GM23338 (cell line): ENCODE data around the gene OR5AL1. TPM values are rescaled to one million over a fixed set of nuclear protein-coding genes. Genes with fewer than 3 reads are reported as not detected.

Experiments used
- ATAC-seq: fragments of 200-7000 bp; cut with Tn5 transposase; 3 replicates; pipeline ENCODE4 v1.9.1; 2020
- DNase-seq: peaks from one replicate; pipeline ENCODE4 v3.0.0-alpha.2; 2015; ENCODE audit warnings: low spot score
- H2AFZ ChIP-seq: fragments of 200-600 bp; sonication (generic); 2 replicates; pipeline ENCODE4 v1.8.0; 2016; ENCODE audit warnings: antibody characterized with exemption, mild to moderate bottlenecking, moderate library complexity
- H3F3A ChIP-seq: fragments of 200-600 bp; sonication (generic); replicated peaks from 2 replicates; pipeline ENCODE4 v1.8.0; 2017; ENCODE audit warnings: antibody characterized with exemption, mixed run types, low read depth
- H3K27ac ChIP-seq: fragments of 200-600 bp; sonication (generic); 2 replicates; pipeline ENCODE4 v1.6.1; 2016; ENCODE audit warnings: low read depth
- H3K27me3 ChIP-seq: fragments of 200-600 bp; sonication (generic); 2 replicates; pipeline ENCODE4 v1.8.0; 2016; ENCODE audit warnings: mild to moderate bottlenecking, mixed run types, moderate library complexity; ENCODE audit not compliant: insufficient read depth
- H3K36me3 ChIP-seq: fragments of 200-600 bp; sonication (generic); 2 replicates; pipeline ENCODE4 v1.8.0; 2016; ENCODE audit warnings: mild to moderate bottlenecking; ENCODE audit not compliant: insufficient read depth
- H3K4me1 ChIP-seq: fragments of 200-600 bp; sonication (generic); 2 replicates; pipeline ENCODE4 v1.8.0; 2016; ENCODE audit warnings: mild to moderate bottlenecking, moderate library complexity; ENCODE audit not compliant: insufficient read depth
- H3K4me2 ChIP-seq: fragments of 200-600 bp; sonication (generic); 2 replicates; pipeline ENCODE4 v1.7.1; 2017; ENCODE audit warnings: mixed run types
- H3K4me3 ChIP-seq: fragments of 200-600 bp; sonication (generic); 2 replicates; pipeline ENCODE4 v1.6.1; 2016; ENCODE audit warnings: mixed run types
- H3K79me2 ChIP-seq: fragments of 200-600 bp; sonication (generic); replicated peaks from 2 replicates; pipeline ENCODE4 v1.8.0; 2017; ENCODE audit warnings: mild to moderate bottlenecking; ENCODE audit not compliant: insufficient read depth
- H3K9me2 ChIP-seq: fragments of 200-600 bp; sonication (generic); 2 replicates; pipeline ENCODE4 v1.8.0; 2017; ENCODE audit not compliant: insufficient read depth
- H4K20me1 ChIP-seq: fragments of 200-600 bp; sonication (generic); replicated peaks from 2 replicates; pipeline ENCODE4 v1.8.0; 2017; ENCODE audit warnings: mild to moderate bottlenecking; ENCODE audit not compliant: insufficient read depth
- H3K27ac Mint-ChIP-seq: 2 replicates; pipeline ENCODE4 v1.8.0; 2020; ENCODE audit warnings: inconsistent platforms, mild to moderate bottlenecking, moderate library complexity, mixed read lengths
- H3K27me3 Mint-ChIP-seq: 3 replicates; pipeline ENCODE4 v1.8.0; 2022; ENCODE audit warnings: low read depth, mild to moderate bottlenecking, moderate library complexity, mixed read lengths, inconsistent platforms; ENCODE audit not compliant: insufficient read depth, poor library complexity
- H3K36me3 Mint-ChIP-seq: 3 replicates; pipeline ENCODE4 v1.8.0; 2021; ENCODE audit warnings: low read depth, mild to moderate bottlenecking, inconsistent platforms, moderate library complexity, mixed read lengths
- H3K4me1 Mint-ChIP-seq: 3 replicates; pipeline ENCODE4 v1.8.0; 2020; ENCODE audit warnings: mild to moderate bottlenecking, inconsistent platforms, mixed read lengths
- H3K4me3 Mint-ChIP-seq: 3 replicates; pipeline ENCODE4 v1.8.0; 2021; ENCODE audit warnings: moderate library complexity, mild to moderate bottlenecking, inconsistent platforms, mixed read lengths
- H3K9me3 Mint-ChIP-seq: 3 replicates; pipeline ENCODE4 v1.8.0; 2020; ENCODE audit warnings: moderate library complexity, mild to moderate bottlenecking, inconsistent platforms, mixed read lengths
- CREB1 ChIP-seq: fragments of 250-450 bp; sonication (Bioruptor Pico); IDR thresholded peaks from 2 replicates; pipeline ENCODE4 v1.5.0; 2020; ENCODE audit warnings: low read depth, mild to moderate bottlenecking, moderate library complexity
- CTCF ChIP-seq, 2 experiments: fragments of 200-600 bp in 1 of 2; sonication (generic) in 1 of 2; conservative IDR thresholded peaks; 2 replicates each; pipeline versions ENCODE4 v1.5.1 to v1.6.1; 2016 to 2017; ENCODE audit warnings: antibody characterized with exemption in 2 of 2, low read depth in 2 of 2, mild to moderate bottlenecking in 2 of 2, moderate library complexity in 1 of 2
- ETS1 ChIP-seq: IDR thresholded peaks from 2 replicates; pipeline ENCODE4 v1.6.1; 2016; ENCODE audit warnings: antibody characterized with exemption
- EZH2 ChIP-seq: fragments of 200-600 bp; sonication (generic); IDR thresholded peaks from one replicate; pipeline ENCODE4 v1.8.0; 2017; ENCODE audit warnings: antibody characterized with exemption, mild to moderate bottlenecking, low read depth; ENCODE audit not compliant: unreplicated experiment
- EZH2phosphoT487 ChIP-seq: fragments of 200-600 bp; sonication (generic); IDR thresholded peaks from one replicate; pipeline ENCODE4 v1.8.1; 2018; ENCODE audit warnings: antibody characterized with exemption; ENCODE audit not compliant: unreplicated experiment
- JUNB ChIP-seq: IDR thresholded peaks from one replicate; pipeline ENCODE4 v1.6.1; 2016; ENCODE audit warnings: antibody characterized with exemption; ENCODE audit not compliant: unreplicated experiment
- NANOG ChIP-seq: IDR thresholded peaks from 2 replicates; pipeline ENCODE4 v1.6.1; 2016; ENCODE audit warnings: antibody characterized with exemption, borderline replicate concordance
- POLR2AphosphoS5 ChIP-seq: IDR thresholded peaks from 2 replicates; pipeline ENCODE4 v1.6.1; 2016; ENCODE audit warnings: antibody characterized with exemption, low read depth
- STAT1 ChIP-seq: IDR thresholded peaks from one replicate; pipeline ENCODE4 v1.6.1; 2016; ENCODE audit warnings: antibody characterized with exemption; ENCODE audit not compliant: unreplicated experiment
- ZNF114 ChIP-seq: fragments of 250-450 bp; sonication (Bioruptor Pico); IDR thresholded peaks from 2 replicates; pipeline ENCODE4 v1.5.0; 2020; ENCODE audit warnings: mild to moderate bottlenecking, moderate library complexity
- ZNF331 ChIP-seq: fragments of 250-450 bp; sonication (Bioruptor Pico); IDR thresholded peaks from 2 replicates; pipeline ENCODE4 v1.5.0; 2020; ENCODE audit warnings: low read depth, mild to moderate bottlenecking, moderate library complexity
- long read RNA-seq: library from polyadenylated mRNA; unstranded; transcript quantifications from one replicate; pipeline ENCODE4 v2.0.0, GENCODE V29; 2020; ENCODE audit not compliant: unreplicated experiment
- polyA plus RNA-seq: library from polyadenylated mRNA; unstranded; fragments of >200 nt; fragmentation: Nextera tagmentation; extraction: Ambion mirVana; gene quantifications from 2 replicates; pipeline ENCODE4 v1.2.1, GENCODE V29; 2016
- total RNA-seq: library from RNA; depleted of rRNA; stranded (reverse); fragments of >200 nt; shearing (Covaris generic); gene quantifications from 2 replicates; pipeline ENCODE4 v1.2.3, GENCODE V29; 2014; rRNA removed
- TF ChIP-seq, protein P1 (sequence below): fragments of 250-450 bp; sonication (Bioruptor Pico); IDR thresholded peaks from 2 replicates; pipeline ENCODE4 v1.5.0; 2020; ENCODE audit warnings: mild to moderate bottlenecking, moderate library complexity
- TF ChIP-seq, protein P2 (sequence below): IDR thresholded peaks from one replicate; pipeline ENCODE4 v1.6.1; 2018; ENCODE audit warnings: antibody characterized with exemption; ENCODE audit not compliant: unreplicated experiment

OR5AL1 gene
- total RNA-seq (not detected in 2 replicates), polyA plus RNA-seq (not detected in 2 replicates)
- long read RNA-seq = 0 reads

GRCh38 chr11:56412396-56412795, at the start of gene OR5AL1:
OR5AL1 (plus strand) TSS chr11:56412696.
- Histone ChIP-seq H3K36me3 (no peaks in the 10 kb centered on the region), H3K9me2 (peaks cover under 1% of the 10 kb centered on the region; the same call in 1 of the 2 replicates), H3K27me3 (no peaks in the 10 kb centered on the region), H3K4me1 (no peaks in the 10 kb centered on the region), H3K4me2 (no peak within 1 kb of the TSS), H3F3A (no peaks in the 10 kb centered on the region), H3K4me3 (no peak within 1 kb of the TSS), H3K79me2 (no peaks in the 10 kb centered on the region), H3K27ac (no peak within 1 kb of the TSS), H4K20me1 (no peaks in the 10 kb centered on the region), H2AFZ (no peak within 1 kb of the TSS)
- Mint-ChIP-seq H3K27ac (no peak within 1 kb of the TSS), H3K4me1 (no peaks in the 10 kb centered on the region), H3K9me3 (peaks cover 11% of the 10 kb centered on the region; the same call in 2 of the 3 replicates), H3K36me3 (no peaks in the 10 kb centered on the region), H3K4me3 (no peak within 1 kb of the TSS), H3K27me3 (no peaks in the 10 kb centered on the region)
- ATAC-seq (no peak), DNase-seq (no peak)
- TF ChIP-seq, protein P1, sequence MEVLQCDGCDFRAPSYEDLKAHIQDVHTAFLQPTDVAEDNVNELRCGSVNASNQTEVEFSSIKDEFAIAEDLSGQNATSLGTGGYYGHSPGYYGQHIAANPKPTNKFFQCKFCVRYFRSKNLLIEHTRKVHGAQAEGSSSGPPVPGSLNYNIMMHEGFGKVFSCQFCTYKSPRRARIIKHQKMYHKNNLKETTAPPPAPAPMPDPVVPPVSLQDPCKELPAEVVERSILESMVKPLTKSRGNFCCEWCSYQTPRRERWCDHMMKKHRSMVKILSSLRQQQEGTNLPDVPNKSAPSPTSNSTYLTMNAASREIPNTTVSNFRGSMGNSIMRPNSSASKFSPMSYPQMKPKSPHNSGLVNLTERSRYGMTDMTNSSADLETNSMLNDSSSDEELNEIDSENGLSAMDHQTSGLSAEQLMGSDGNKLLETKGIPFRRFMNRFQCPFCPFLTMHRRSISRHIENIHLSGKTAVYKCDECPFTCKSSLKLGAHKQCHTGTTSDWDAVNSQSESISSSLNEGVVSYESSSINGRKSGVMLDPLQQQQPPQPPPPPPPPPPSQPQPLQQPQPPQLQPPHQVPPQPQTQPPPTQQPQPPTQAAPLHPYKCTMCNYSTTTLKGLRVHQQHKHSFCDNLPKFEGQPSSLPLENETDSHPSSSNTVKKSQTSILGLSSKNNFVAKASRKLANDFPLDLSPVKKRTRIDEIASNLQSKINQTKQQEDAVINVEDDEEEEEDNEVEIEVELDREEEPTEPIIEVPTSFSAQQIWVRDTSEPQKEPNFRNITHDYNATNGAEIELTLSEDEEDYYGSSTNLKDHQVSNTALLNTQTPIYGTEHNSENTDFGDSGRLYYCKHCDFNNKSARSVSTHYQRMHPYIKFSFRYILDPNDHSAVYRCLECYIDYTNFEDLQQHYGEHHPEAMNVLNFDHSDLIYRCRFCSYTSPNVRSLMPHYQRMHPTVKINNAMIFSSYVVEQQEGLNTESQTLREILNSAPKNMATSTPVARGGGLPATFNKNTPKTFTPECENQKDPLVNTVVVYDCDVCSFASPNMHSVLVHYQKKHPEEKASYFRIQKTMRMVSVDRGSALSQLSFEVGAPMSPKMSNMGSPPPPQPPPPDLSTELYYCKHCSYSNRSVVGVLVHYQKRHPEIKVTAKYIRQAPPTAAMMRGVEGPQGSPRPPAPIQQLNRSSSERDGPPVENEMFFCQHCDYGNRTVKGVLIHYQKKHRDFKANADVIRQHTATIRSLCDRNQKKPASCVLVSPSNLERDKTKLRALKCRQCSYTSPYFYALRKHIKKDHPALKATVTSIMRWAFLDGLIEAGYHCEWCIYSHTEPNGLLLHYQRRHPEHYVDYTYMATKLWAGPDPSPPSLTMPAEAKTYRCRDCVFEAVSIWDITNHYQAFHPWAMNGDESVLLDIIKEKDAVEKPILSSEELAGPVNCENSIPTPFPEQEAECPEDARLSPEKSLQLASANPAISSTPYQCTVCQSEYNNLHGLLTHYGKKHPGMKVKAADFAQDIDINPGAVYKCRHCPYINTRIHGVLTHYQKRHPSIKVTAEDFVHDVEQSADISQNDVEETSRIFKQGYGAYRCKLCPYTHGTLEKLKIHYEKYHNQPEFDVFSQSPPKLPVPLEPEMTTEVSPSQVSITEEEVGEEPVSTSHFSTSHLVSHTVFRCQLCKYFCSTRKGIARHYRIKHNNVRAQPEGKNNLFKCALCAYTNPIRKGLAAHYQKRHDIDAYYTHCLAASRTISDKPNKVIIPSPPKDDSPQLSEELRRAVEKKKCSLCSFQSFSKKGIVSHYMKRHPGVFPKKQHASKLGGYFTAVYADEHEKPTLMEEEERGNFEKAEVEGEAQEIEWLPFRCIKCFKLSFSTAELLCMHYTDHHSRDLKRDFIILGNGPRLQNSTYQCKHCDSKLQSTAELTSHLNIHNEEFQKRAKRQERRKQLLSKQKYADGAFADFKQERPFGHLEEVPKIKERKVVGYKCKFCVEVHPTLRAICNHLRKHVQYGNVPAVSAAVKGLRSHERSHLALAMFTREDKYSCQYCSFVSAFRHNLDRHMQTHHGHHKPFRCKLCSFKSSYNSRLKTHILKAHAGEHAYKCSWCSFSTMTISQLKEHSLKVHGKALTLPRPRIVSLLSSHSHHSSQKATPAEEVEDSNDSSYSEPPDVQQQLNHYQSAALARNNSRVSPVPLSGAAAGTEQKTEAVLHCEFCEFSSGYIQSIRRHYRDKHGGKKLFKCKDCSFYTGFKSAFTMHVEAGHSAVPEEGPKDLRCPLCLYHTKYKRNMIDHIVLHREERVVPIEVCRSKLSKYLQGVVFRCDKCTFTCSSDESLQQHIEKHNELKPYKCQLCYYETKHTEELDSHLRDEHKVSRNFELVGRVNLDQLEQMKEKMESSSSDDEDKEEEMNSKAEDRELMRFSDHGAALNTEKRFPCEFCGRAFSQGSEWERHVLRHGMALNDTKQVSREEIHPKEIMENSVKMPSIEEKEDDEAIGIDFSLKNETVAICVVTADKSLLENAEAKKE (CRISPR knock-in tag) = no peak
- TF ChIP-seq CTCF (conservative IDR thresholded peaks at IDR 0.05; ENCODE audit: low read depth in 2 of 2) (no peak), POLR2AphosphoS5 (no peak), ZNF114 (CRISPR knock-in tag) (no peak), JUNB (no peak), STAT1 (no peak), ETS1 (no peak), ZNF331 (CRISPR knock-in tag) (no peak), EZH2phosphoT487 (no peak), NANOG (no peak), CREB1 (CRISPR knock-in tag) (no peak), EZH2 (no peak)
- TF ChIP-seq, protein P2, sequence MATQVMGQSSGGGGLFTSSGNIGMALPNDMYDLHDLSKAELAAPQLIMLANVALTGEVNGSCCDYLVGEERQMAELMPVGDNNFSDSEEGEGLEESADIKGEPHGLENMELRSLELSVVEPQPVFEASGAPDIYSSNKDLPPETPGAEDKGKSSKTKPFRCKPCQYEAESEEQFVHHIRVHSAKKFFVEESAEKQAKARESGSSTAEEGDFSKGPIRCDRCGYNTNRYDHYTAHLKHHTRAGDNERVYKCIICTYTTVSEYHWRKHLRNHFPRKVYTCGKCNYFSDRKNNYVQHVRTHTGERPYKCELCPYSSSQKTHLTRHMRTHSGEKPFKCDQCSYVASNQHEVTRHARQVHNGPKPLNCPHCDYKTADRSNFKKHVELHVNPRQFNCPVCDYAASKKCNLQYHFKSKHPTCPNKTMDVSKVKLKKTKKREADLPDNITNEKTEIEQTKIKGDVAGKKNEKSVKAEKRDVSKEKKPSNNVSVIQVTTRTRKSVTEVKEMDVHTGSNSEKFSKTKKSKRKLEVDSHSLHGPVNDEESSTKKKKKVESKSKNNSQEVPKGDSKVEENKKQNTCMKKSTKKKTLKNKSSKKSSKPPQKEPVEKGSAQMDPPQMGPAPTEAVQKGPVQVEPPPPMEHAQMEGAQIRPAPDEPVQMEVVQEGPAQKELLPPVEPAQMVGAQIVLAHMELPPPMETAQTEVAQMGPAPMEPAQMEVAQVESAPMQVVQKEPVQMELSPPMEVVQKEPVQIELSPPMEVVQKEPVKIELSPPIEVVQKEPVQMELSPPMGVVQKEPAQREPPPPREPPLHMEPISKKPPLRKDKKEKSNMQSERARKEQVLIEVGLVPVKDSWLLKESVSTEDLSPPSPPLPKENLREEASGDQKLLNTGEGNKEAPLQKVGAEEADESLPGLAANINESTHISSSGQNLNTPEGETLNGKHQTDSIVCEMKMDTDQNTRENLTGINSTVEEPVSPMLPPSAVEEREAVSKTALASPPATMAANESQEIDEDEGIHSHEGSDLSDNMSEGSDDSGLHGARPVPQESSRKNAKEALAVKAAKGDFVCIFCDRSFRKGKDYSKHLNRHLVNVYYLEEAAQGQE = no peak
